SK-N-MC (cell line): ENCODE measurements around the gene CT55.
"Not testable (repeated sequence)": the region's sequence is repeated elsewhere in the genome, so short reads cannot be mapped to it uniquely, and the experiment has no call there.

ENCODE experiments used
- EZH2 ChIP-seq: fragments of 200-600 bp; sonication (generic); IDR thresholded peaks from one replicate; pipeline ENCODE4 v1.6.1; 2017; ENCODE audit warnings: antibody characterized with exemption
- POLR2AphosphoS5 ChIP-seq: IDR thresholded peaks from 2 replicates; pipeline ENCODE4 v1.6.1; 2012; ENCODE audit warnings: mild to moderate bottlenecking, low read depth, low read length, borderline replicate concordance

DNA sequence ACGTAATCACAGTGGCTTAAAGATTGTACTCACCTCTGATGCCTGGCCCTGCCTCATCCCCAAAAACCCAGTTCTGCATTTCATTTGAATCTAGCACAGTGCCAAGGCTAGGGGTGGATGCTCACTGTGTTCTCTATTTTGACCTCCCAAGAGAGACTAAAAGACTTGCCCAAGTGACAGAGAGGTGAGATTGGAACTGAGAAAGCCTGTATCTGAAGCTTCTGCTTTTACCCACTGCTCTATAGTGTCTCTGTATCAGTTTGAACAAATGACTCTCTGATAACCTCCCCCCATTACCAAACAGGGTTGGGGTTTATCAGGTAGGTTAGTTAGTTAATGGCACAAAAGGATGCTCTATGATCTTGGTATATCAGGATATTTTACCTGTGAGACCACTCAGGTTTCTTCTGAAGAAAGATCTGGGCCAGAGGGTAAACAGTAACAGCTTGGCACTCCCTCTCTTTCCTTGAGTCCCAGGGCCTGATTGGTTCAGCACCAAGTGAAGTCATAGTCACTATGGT is 51.1 kb downstream of the CT55 start, which contains the start of gene ETDB:
- not testable (repeated sequence) for TF ChIP-seq POLR2AphosphoS5, EZH2
